HG03135 (cell line): ENCODE results near the gene FASTKD3.
"Not testable (repeated sequence)": the region's sequence is repeated elsewhere in the genome, so short reads cannot be mapped to it uniquely, and the experiment has no call there.

Experiments used
- ATAC-seq: cut with Tn5 transposase; IDR thresholded peaks from one replicate; pipeline ENCODE4 v1.9.1; 2021; ENCODE audit warnings: mild to moderate bottlenecking, moderate library complexity; ENCODE audit not compliant: unreplicated experiment

The FASTKD3 gene, protein sequence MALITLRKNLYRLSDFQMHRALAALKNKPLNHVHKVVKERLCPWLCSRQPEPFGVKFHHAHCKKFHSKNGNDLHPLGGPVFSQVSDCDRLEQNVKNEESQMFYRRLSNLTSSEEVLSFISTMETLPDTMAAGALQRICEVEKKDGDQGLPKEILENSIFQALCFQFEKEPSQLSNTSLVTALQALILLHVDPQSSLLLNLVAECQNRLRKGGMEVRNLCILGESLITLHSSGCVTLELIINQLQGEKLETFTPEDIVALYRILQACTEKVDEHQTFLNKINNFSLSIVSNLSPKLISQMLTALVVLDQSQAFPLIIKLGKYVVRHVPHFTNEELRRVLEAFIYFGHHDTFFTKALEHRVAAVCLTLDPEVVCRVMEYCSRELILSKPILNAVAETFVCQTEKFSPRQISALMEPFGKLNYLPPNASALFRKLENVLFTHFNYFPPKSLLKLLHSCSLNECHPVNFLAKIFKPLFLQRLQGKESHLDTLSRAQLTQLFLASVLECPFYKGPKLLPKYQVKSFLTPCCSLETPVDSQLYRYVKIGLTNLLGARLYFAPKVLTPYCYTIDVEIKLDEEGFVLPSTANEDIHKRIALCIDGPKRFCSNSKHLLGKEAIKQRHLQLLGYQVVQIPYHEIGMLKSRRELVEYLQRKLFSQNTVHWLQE

GRCh38 chr5:7868773-7869473 is at the start of gene FASTKD3, which contains the start of gene MTRR:
FASTKD3 (minus strand) TSS chr5:7869031; CDS start chr5:7868083, 948 bp downstream.
MTRR (plus strand) TSS chr5:7869148; CDS start chr5:7870795, 1,647 bp downstream.
- ATAC-seq = peak; percentile 99

- no peak for ATAC-seq
These were observed 48.6 kb upstream of the FASTKD3 start for GRCh38 chr5:7917130-7918123.

DNA sequence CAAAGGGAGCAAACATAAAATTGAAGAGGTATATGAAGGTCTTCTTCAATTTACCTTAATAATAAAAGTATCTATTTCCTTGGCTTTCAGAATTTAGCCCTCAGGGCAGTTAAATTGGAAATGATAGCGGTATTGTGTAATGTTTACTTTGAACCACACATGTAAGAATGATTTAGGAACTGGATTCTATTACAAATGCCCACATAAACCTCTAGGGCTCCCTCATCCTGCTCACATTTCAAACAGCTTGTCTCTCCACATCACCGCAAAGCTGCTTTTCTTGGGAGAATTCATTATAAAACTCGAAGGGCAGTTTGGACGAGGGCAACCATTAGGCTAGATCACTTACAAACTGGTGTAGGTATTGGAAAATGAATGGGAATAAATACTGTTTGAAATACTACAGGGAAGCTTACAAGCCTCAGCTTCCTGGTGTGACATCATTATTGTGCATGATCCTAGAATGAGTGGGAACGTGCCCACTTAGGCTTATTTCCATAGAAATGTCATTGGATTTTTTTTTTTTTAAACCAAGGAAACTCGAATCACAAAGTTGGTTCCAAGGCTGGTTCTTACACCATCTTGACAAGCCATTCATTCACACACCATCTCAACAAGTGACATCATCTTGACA is 47.5 kb upstream of the FASTKD3 start:
- ATAC-seq = no peak

- ATAC-seq = not testable (repeated sequence)
These were observed 42.6 kb upstream of the FASTKD3 start for GRCh38 chr5:7911429-7911771.

DNA sequence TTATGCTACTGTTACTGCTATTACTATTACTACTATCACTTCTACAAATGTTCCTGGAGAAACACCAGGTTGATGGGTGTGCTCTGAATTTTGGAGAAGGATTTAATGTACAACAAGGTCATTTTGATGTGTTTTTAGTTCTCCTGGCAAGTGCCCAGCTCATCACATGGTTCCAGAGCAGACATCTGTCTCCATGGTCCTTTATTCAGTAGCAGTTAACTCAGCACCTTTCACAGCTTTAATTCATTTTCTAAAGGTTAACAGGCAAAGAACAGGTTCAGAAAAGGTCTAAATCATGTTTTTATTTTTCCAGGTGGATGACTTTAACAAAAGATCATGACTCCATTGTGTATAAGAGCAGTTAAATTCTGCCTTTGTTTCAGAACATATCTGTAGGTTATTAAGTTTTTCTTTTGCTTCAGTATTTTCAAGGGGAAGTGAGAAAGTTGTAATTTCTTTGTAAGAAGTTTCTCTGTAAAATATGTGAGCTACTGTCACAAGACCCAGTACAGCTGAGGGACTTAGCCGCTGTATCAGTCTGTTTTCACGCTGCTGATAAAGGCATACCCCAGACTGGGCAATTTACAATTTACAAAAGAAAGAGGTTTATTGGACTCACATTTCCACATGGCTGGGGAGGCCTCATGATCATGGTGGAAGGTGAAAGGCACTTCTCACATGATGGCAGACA is 42.1 kb upstream of the FASTKD3 start:
- ATAC-seq = peak; percentile 46

DNA sequence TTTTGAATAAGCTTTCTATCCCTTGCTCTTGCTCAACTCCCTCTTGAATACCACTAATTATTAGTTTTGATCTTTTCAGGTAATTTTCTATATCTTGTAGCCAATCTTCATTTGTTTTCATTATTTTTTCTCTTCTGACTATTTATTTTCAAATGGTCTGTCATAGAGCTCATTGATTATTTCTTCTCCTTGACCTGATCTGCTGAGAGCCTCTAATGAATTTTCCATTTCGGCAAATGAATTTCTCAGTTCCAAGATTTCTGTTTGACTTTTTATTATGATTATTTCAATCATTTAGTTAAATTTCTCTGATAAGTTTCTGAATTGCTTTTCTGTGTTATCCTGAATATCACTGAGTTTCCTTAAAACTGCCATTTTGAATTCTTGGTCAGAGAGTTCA is 39.5 kb upstream of the FASTKD3 start:
- no peak for ATAC-seq

DNA sequence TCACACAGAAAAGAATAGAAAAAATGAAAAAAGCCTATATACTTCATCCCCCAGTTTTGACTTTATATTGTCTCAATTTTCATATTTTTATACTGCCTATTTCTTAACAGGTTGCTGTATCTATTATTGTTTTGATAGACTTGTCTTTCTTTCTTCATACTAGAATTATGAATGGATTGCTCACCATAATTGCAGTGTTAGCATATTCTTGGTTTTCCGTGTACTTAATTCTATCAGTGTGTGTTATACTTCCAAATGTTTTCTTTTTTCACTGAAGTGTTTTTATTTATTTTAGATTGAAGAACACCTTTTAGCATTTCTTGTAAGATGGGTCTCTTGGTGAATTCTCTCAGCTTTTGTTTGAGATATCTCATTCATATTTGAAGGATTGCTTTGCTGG is 38.8 kb upstream of the FASTKD3 start:
- ATAC-seq = no peak

DNA sequence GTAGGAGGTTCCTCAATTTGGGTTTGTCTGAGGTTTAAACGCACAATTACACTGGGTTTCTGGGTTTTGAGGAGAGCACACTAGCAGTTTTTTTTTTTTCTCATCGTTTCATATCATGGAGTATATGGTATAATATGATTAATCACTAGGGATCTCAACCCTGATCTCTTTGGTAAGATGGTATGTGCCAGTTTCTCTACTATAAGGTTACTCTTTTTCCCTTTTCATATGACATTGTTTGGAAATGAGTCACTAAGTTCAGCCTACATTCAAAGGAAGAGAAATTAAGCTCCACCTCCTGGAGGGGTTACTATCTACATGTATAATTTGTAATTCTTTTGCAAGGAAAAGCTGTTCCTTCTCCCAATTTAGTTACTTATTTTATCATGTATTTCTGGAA is 35.3 kb upstream of the FASTKD3 start:
- ATAC-seq = no peak

DNA sequence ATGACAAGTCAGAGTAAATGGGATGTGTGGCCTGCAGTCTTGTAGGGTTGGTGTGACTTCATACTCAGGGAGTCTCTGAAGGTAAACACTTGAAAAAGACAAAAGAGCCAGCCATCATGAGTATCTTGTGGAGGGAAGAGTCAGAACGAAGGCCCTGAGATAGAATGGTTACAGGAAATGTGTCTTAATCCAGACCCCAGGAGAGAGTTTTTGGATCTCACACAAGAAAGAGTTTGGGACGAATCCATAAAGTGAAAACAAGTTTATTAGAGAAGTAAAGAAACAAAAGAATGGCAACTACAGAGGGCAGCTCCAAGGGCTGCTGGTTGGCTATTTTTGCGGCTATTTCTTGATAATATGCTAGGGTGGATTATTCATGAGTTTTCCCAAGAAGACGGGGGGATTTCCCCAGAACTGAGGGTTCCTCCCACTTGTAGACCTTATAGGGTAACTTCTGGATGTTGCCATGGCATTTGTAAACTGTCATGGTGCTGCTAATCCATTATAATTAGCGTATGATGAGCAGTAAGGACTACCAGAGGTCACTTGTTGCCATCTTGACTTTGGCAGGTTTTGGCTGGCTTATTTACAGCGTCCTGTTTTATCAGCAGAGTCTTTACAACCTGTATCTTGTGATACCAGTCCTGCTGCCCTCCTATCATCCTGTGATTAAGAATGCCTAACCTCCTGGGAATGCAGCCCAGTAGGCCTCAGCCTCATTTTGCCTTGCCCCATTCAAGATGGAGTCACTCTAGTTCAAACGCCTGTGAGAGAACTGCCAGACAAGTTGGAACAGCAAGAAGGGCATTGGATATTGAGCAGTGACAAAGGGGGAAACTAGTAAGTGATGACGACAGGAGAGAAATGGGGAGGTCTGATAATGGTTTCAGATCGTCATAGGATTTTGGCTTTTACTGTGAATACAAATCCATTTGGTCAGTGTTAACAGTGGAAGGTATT is 34.1 kb upstream of the FASTKD3 start:
- ATAC-seq = no peak

- no peak for ATAC-seq
These were observed 33.4 kb upstream of the FASTKD3 start for GRCh38 chr5:7902201-7902600.

DNA sequence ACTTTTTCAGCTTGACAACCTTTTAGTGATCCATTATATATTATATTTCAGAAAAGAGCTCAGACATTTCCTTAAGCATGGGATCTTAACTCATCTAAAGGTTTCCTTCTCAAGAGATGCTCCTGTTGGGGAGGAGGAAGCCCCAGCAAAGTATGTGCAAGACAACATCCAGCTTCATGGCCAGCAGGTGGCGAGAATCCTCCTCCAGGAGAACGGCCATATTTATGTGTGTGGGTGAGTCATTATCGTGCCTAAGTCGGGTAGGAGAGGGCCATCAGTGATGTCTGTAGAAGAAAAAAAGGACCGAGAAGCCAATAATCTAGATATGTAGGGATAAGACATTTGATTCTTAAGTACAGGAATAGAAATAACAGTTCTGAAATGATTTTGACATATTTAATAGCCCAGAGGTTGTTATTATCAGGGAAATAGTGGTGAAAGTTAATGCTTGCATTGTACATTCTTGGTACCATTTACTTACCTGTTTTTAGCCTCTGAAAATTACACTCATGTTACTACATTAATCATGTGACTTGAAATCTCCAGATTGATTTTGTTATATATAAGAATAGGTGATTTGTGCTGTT is 28.3 kb upstream of the FASTKD3 start:
- no peak for ATAC-seq

DNA sequence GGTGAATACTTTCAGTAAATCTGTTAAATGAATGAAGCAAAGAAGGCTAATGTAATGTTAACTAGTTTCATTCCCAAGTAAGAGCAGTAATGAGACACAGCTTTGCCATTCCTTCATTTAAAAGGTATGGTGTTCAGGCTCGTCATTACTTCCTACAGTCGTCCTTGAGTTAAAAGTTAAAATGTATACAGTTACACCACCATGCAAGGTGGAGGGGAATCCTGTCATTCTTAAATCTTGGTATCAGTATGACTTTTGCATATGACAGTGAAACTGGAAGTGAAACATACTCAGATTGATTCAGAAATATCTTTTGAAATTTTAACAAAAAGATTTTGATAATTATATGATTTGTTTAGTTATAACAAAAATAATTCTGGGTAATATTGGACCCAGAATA is 26.0 kb upstream of the FASTKD3 start:
- ATAC-seq = peak; percentile 99

- no peak for ATAC-seq
These were observed 25.6 kb upstream of the FASTKD3 start for GRCh38 chr5:7894439-7894838.

DNA sequence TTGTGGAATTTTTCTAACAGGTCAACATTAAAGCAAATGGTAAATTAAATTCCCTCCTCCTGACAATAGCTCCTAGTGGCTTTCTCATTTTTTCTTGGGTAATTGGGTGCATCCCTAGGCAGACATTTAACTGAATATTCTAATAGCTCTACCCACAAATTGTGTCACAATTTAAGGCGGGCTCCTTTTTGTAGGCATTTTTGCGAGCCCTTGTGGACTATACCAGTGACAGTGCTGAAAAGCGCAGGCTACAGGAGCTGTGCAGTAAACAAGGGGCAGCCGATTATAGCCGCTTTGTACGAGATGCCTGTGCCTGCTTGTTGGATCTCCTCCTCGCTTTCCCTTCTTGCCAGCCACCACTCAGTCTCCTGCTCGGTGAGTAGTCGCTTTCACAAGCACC is 20.1 kb upstream of the FASTKD3 start:
- no peak for ATAC-seq

DNA sequence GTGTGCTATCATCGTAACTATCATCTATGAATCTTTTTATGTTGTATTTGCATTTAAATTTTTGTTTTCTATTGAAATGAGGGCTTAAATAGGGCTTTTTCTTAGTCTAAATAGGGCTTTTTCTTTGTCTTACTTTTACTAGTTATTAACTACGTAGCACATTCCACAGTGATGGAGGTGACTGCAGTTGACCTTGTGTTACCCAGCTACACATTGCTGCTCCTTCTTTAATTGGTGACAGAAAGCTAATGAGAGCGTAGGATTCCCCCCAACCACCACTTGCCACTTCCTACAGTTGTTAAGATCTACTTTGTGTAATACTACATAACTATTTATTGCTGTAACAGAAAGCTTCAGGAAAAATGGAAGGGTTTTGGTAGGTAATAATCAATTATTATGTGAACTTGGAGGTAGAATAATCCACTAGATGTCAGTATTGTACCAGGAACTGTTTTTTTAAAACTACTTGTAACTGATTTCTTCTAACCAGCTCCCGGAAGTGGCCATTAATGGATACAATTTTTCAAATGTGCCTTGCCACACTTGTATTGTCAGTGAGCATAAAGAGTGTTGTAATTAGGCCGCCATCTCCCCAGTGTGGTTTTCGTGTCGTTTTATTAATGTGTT is 18.1 kb upstream of the FASTKD3 start:
- no peak for ATAC-seq

- no peak for ATAC-seq
These were observed 15.8 kb upstream of the FASTKD3 start for GRCh38 chr5:7884491-7885267.

DNA sequence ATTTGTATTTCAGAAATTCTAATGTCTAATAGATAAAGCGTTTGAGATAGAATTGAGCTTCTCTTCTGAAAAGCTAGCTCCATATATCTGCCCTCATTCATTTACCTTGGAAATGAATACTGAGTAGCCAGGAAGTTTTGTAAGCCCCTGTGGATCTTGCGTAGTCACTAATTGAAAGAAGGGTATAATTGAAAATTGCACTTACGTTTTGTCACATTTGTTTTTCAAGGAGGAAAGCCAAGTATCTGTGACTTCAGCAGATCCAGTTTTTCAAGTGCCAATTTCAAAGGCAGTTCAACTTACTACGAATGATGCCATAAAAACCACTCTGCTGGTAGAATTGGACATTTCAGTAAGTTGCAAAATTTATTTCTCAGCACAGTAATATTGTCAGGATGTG is 14.1 kb upstream of the FASTKD3 start:
- ATAC-seq = no peak
